Activated T-helper 17 cell treated with anti-CD3 and anti-CD28 coated beads, Interleukin-2, amount 50 U/mL, for 72 hours (primary cell): ENCODE measurements around the gene SLC7A4. TPM values are rescaled to one million over a fixed set of nuclear protein-coding genes. Genes with fewer than 3 reads are reported as not detected.

ENCODE experiments used
- ATAC-seq: fragments of 150-1000 bp; cut with Tn5 transposase; replicated peaks from 2 replicates; pipeline ENCODE4 v1.10.0; 2021; ENCODE audit warnings: mild to moderate bottlenecking, moderate library complexity
- H3K27ac Mint-ChIP-seq: one replicate; pipeline ENCODE4 v1.8.0; 2022; ENCODE audit warnings: mixed read lengths
- H3K27me3 Mint-ChIP-seq: one replicate; pipeline ENCODE4 v1.8.0; 2022; ENCODE audit warnings: mixed read lengths
- H3K36me3 Mint-ChIP-seq: one replicate; pipeline ENCODE4 v1.8.0; 2022; ENCODE audit warnings: low read depth, mild to moderate bottlenecking, mixed read lengths
- H3K4me1 Mint-ChIP-seq: one replicate; pipeline ENCODE4 v1.8.0; 2022; ENCODE audit warnings: mixed read lengths
- H3K4me3 Mint-ChIP-seq: one replicate; pipeline ENCODE4 v1.8.0; 2022; ENCODE audit warnings: mild to moderate bottlenecking, mixed read lengths
- H3K9me3 Mint-ChIP-seq: one replicate; pipeline ENCODE4 v1.8.0; 2022; ENCODE audit warnings: mixed read lengths
- total RNA-seq, 2 donors: library from RNA; stranded (reverse); gene quantifications; one replicate each; pipeline ENCODE4 v1.2.3, GENCODE V29; 2022

Gene SLC7A4
- total RNA-seq, 2 donors from 2014 or later = not detected

GRCh38 chr22:21022955-21023614 lies 9.3 kb downstream of the SLC7A4 start:
- Mint-ChIP-seq H3K27ac (no peak overlapping the region), H3K36me3 (no peaks in the 10 kb centered on the region), H3K4me3 (no peak overlapping the region), H3K4me1 (peaks cover 7% of the 10 kb centered on the region), H3K27me3 (no peaks in the 10 kb centered on the region), H3K9me3 (no peaks in the 10 kb centered on the region)
- no peak for ATAC-seq

GRCh38 chr22:21022507-21022906 lies 9.9 kb downstream of the SLC7A4 start:
- Mint-ChIP-seq H3K4me3 (no peak overlapping the region), H3K4me1 (peaks cover 7% of the 10 kb centered on the region), H3K36me3 (no peaks in the 10 kb centered on the region), H3K27ac (no peak overlapping the region), H3K9me3 (no peaks in the 10 kb centered on the region), H3K27me3 (no peaks in the 10 kb centered on the region)
- ATAC-seq = no peak

- Mint-ChIP-seq H3K27ac (no peak overlapping the region), H3K4me1 (peaks cover 7% of the 10 kb centered on the region), H3K36me3 (no peaks in the 10 kb centered on the region), H3K27me3 (no peaks in the 10 kb centered on the region), H3K9me3 (no peaks in the 10 kb centered on the region), H3K4me3 (no peak overlapping the region)
- ATAC-seq = no peak
Observed at GRCh38 chr22:21020802-21021429, 11.4 kb downstream of the SLC7A4 start.

- ATAC-seq = no peak
- Mint-ChIP-seq H3K4me1 (peaks cover 14% of the 10 kb centered on the region), H3K36me3 (no peaks in the 10 kb centered on the region), H3K9me3 (no peaks in the 10 kb centered on the region), H3K4me3 (no peak overlapping the region), H3K27ac (peak overlapping the region; percentile 15), H3K27me3 (no peaks in the 10 kb centered on the region)
Observed at GRCh38 chr22:21018314-21018713, 14.0 kb downstream of the SLC7A4 start.

- no peaks in the 10 kb centered on the region for H3K9me3 Mint-ChIP-seq
- H3K27ac Mint-ChIP-seq = peak overlapping the region; percentile 73
- no peak overlapping the region for H3K4me3 Mint-ChIP-seq
- H3K27me3 Mint-ChIP-seq = no peaks in the 10 kb centered on the region
- H3K36me3 Mint-ChIP-seq = no peaks in the 10 kb centered on the region
- H3K4me1 Mint-ChIP-seq = peaks cover 14% of the 10 kb centered on the region
- ATAC-seq = no peak
Observed at GRCh38 chr22:21016644-21017420, 15.5 kb downstream of the SLC7A4 start.

GRCh38 chr22:21015466-21016006 lies 16.8 kb downstream of the SLC7A4 start:
- peak overlapping the region; percentile 95 for H3K27ac Mint-ChIP-seq
- H3K27me3 Mint-ChIP-seq = no peaks in the 10 kb centered on the region
- H3K9me3 Mint-ChIP-seq = no peaks in the 10 kb centered on the region
- H3K4me3 Mint-ChIP-seq = peak overlapping the region; percentile 90
- no peak for ATAC-seq
- H3K36me3 Mint-ChIP-seq = no peaks in the 10 kb centered on the region
- peaks cover 14% of the 10 kb centered on the region for H3K4me1 Mint-ChIP-seq

GRCh38 chr22:21014726-21015465 lies 17.5 kb downstream of the SLC7A4 start, which contains the start of gene P2RX6:
Gene P2RX6 (plus strand): TSS chr22:21015165. CDS start chr22:21015175, 10 bp downstream.
- no peaks in the 10 kb centered on the region for H3K36me3 Mint-ChIP-seq
- no peak for ATAC-seq
- H3K27me3 Mint-ChIP-seq = no peaks in the 10 kb centered on the region
- peak within 1 kb of the TSS; percentile 95 for H3K27ac Mint-ChIP-seq
- peak within 1 kb of the TSS; percentile 90 for H3K4me3 Mint-ChIP-seq
- no peaks in the 10 kb centered on the region for H3K9me3 Mint-ChIP-seq
- H3K4me1 Mint-ChIP-seq = peaks cover 14% of the 10 kb centered on the region

- peak overlapping the region; percentile 95 for H3K27ac Mint-ChIP-seq
- peaks cover 14% of the 10 kb centered on the region for H3K4me1 Mint-ChIP-seq
- no peaks in the 10 kb centered on the region for H3K36me3 Mint-ChIP-seq
- peak; percentile 97 for ATAC-seq
- H3K4me3 Mint-ChIP-seq = peak overlapping the region; percentile 90
- no peaks in the 10 kb centered on the region for H3K9me3 Mint-ChIP-seq
- no peaks in the 10 kb centered on the region for H3K27me3 Mint-ChIP-seq
Observed at GRCh38 chr22:21014202-21014725, 18.1 kb downstream of the SLC7A4 start.

- peaks cover 14% of the 10 kb centered on the region for H3K4me1 Mint-ChIP-seq
- no peaks in the 10 kb centered on the region for H3K27me3 Mint-ChIP-seq
- H3K9me3 Mint-ChIP-seq = no peaks in the 10 kb centered on the region
- peak overlapping the region; percentile 90 for H3K4me3 Mint-ChIP-seq
- no peak for ATAC-seq
- H3K36me3 Mint-ChIP-seq = no peaks in the 10 kb centered on the region
- H3K27ac Mint-ChIP-seq = peak overlapping the region; percentile 95
Observed at GRCh38 chr22:21013657-21014201, 18.6 kb downstream of the SLC7A4 start.

- H3K27ac Mint-ChIP-seq = peak overlapping the region; percentile 95
- H3K27me3 Mint-ChIP-seq = no peaks in the 10 kb centered on the region
- no peaks in the 10 kb centered on the region for H3K9me3 Mint-ChIP-seq
- no peaks in the 10 kb centered on the region for H3K36me3 Mint-ChIP-seq
- peaks cover 14% of the 10 kb centered on the region for H3K4me1 Mint-ChIP-seq
- ATAC-seq = no peak
- H3K4me3 Mint-ChIP-seq = peak overlapping the region; percentile 90
Observed at GRCh38 chr22:21012446-21013407, 19.6 kb downstream of the SLC7A4 start.

- ATAC-seq = no peak
- H3K4me1 Mint-ChIP-seq = peaks cover 14% of the 10 kb centered on the region
- no peaks in the 10 kb centered on the region for H3K9me3 Mint-ChIP-seq
Observed at GRCh38 chr22:21010426-21011113, 21.8 kb downstream of the SLC7A4 start.

GRCh38 chr22:21009638-21010425 lies 22.5 kb downstream of the SLC7A4 start:
- no peaks in the 10 kb centered on the region for H3K36me3 Mint-ChIP-seq
- no peak for ATAC-seq

More at GRCh38 chr22:21010426-21011113, 21.8 kb downstream of the SLC7A4 start:
- Mint-ChIP-seq H3K27me3 (no peaks in the 10 kb centered on the region), H3K27ac (no peak overlapping the region), H3K4me3 (no peak overlapping the region), H3K36me3 (no peaks in the 10 kb centered on the region)

More at GRCh38 chr22:21009638-21010425, 22.5 kb downstream of the SLC7A4 start:
- Mint-ChIP-seq H3K9me3 (no peaks in the 10 kb centered on the region), H3K4me3 (no peak overlapping the region), H3K27ac (no peak overlapping the region), H3K27me3 (no peaks in the 10 kb centered on the region), H3K4me1 (peaks cover 10% of the 10 kb centered on the region)
